Bronchial epithelial cell (primary cell): ENCODE results near the gene PLCD3. TPM values are rescaled to one million over a fixed set of nuclear protein-coding genes. Genes with fewer than 3 reads are reported as not detected.

Experiments
- DNase-seq: peaks from one replicate; pipeline ENCODE4 v3.0.0-alpha.2; 2010; ENCODE audit warnings: low read depth
- FAIRE-seq: peaks from 2 replicates; lab custom pipeline; 2011; peaks lifted over from hg19 to GRCh38; lab: Jason Lieb, UNC
- H3K27me3 ChIP-seq: 2 replicates; pipeline ENCODE4 v1.5.1; 2011; ENCODE audit warnings: low read length; ENCODE audit not compliant: control insufficient read depth, insufficient read depth
- H3K36me3 ChIP-seq: 2 replicates; pipeline ENCODE4 v1.5.1; 2011; ENCODE audit warnings: low read length; ENCODE audit not compliant: control insufficient read depth, insufficient read depth
- H3K4me3 ChIP-seq: 2 replicates; pipeline ENCODE4 v1.5.1; 2011; ENCODE audit warnings: mild to moderate bottlenecking, low read depth, low read length, control low read depth
- CTCF ChIP-seq: IDR thresholded peaks from 2 replicates; pipeline ENCODE4 v1.5.1; 2011; ENCODE audit warnings: mild to moderate bottlenecking, moderate library complexity, low read length, control low read depth, inconsistent platforms; ENCODE audit not compliant: insufficient read depth, severe bottlenecking
- total RNA-seq: library from RNA; depleted of rRNA; stranded (reverse); fragments of >200 nt; gene quantifications from 2 replicates; pipeline ENCODE4 v1.2.1, GENCODE V29; 2014

The PLCD3 gene
- total RNA-seq, 1 donor from 2014 or later: 44.0 TPM

- peak; percentile 58 for DNase-seq
- Histone ChIP-seq H3K4me3 (no peak overlapping the region), H3K27me3 (no peaks in the 10 kb centered on the region), H3K36me3 (no peaks in the 10 kb centered on the region)
- TF ChIP-seq CTCF: no peak
- no peak for FAIRE-seq
Observed at GRCh38 chr17:45155029-45155428, 22.7 kb upstream of the PLCD3 start.

GRCh38 chr17:45150911-45151809, 18.8 kb upstream of the PLCD3 start:
- Histone ChIP-seq H3K27me3 (no peaks in the 10 kb centered on the region), H3K4me3 (peak overlapping the region; percentile 70), H3K36me3 (no peaks in the 10 kb centered on the region)
- TF ChIP-seq CTCF: no peak
- DNase-seq (no peak), FAIRE-seq (no peak)

GRCh38 chr17:45149669-45150664, 17.7 kb upstream of the PLCD3 start:
- DNase-seq: no peak
- no peak for FAIRE-seq
- H3K36me3 ChIP-seq: no peaks in the 10 kb centered on the region
- H3K27me3 ChIP-seq: no peaks in the 10 kb centered on the region
- peak overlapping the region; percentile 70 for H3K4me3 ChIP-seq
- no peak for TF ChIP-seq CTCF

GRCh38 chr17:45149037-45149668, 16.8 kb upstream of the PLCD3 start:
- TF ChIP-seq CTCF: peak; percentile 92
- DNase-seq: peak; percentile 67
- FAIRE-seq: no peak
- H3K27me3 ChIP-seq: no peaks in the 10 kb centered on the region
- peak overlapping the region; percentile 70 for H3K4me3 ChIP-seq
- no peaks in the 10 kb centered on the region for H3K36me3 ChIP-seq

GRCh38 chr17:45148183-45149036, 16.1 kb upstream of the PLCD3 start, which contains the start of gene HEXIM1:
HEXIM1 (plus strand) TSS chr17:45148475; CDS start chr17:45149191, 716 bp downstream.
- FAIRE-seq (no peak), DNase-seq (peak; percentile 94)
- peak within 1 kb of the TSS; percentile 70 for H3K4me3 ChIP-seq
- no peak for TF ChIP-seq CTCF
- H3K27me3 ChIP-seq: no peaks in the 10 kb centered on the region
- no peaks in the 10 kb centered on the region for H3K36me3 ChIP-seq
